HG02759 (cell line): ENCODE measurements around the gene NRAP.
"Not testable (repeated sequence)": the region's sequence is repeated elsewhere in the genome, so short reads cannot be mapped to it uniquely, and the experiment has no call there.

Experiments
- ATAC-seq: cut with Tn5 transposase; IDR thresholded peaks from one replicate; pipeline ENCODE4 v1.9.1; 2021; ENCODE audit warnings: mild to moderate bottlenecking, moderate library complexity; ENCODE audit not compliant: unreplicated experiment

Gene NRAP

GRCh38 chr10:113681533-113682470, 18.0 kb upstream of the NRAP start:
- peak; percentile 62 for ATAC-seq

- peak; percentile 29 for ATAC-seq
These were observed 16.6 kb upstream of the NRAP start for GRCh38 chr10:113680190-113681111.

- peak; percentile 69 for ATAC-seq
These were observed 15.8 kb upstream of the NRAP start, which contains the start of gene CASP7 for GRCh38 chr10:113679463-113680189. Gene CASP7, plus strand, starts transcription at chr10:113679912. Its CDS starts 17,582 bp downstream, at chr10:113697494.

- peak; percentile 53 for ATAC-seq
These were observed 2.9 kb upstream of the NRAP start for GRCh38 chr10:113666682-113667252.

GRCh38 chr10:113665806-113666354, 2.0 kb upstream of the NRAP start:
- ATAC-seq = no peak

GRCh38 chr10:113665352-113665751, 1.5 kb upstream of the NRAP start:
- ATAC-seq = no peak

GRCh38 chr10:113663142-113663541, 699 bp downstream of the NRAP start:
- ATAC-seq = no peak

GRCh38 chr10:113661332-113661731, 2.5 kb downstream of the NRAP start:
- ATAC-seq = no peak

- ATAC-seq = no peak
These were observed 6.3 kb downstream of the NRAP start for GRCh38 chr10:113657544-113657943.

- no peak for ATAC-seq
These were observed 6.9 kb downstream of the NRAP start for GRCh38 chr10:113656896-113657295.

GRCh38 chr10:113652456-113652855, 11.4 kb downstream of the NRAP start:
- ATAC-seq = not testable (repeated sequence)

- ATAC-seq = no peak
These were observed 11.9 kb downstream of the NRAP start for GRCh38 chr10:113651898-113652297.

GRCh38 chr10:113651021-113651420, 12.8 kb downstream of the NRAP start:
- ATAC-seq = no peak

- ATAC-seq = no peak
These were observed 13.7 kb downstream of the NRAP start for GRCh38 chr10:113650172-113650571.

- ATAC-seq = no peak
These were observed 15.4 kb downstream of the NRAP start for GRCh38 chr10:113648478-113648877.

- ATAC-seq = no peak
These were observed 16.0 kb downstream of the NRAP start for GRCh38 chr10:113647812-113648211.

- no peak for ATAC-seq
These were observed 17.3 kb downstream of the NRAP start for GRCh38 chr10:113646336-113647201.

- ATAC-seq = no peak
These were observed 19.4 kb downstream of the NRAP start for GRCh38 chr10:113644185-113645120.
